Lung (tissue), 12 donors: ENCODE data around the gene GATAD2A. TPM values are rescaled to one million over a fixed set of nuclear protein-coding genes. Genes with fewer than 3 reads are reported as not detected.

Source experiments
- ATAC-seq: fragments of 200-7000 bp; cut with Tn5 transposase; one replicate; pipeline ENCODE4 v1.9.1; 2020; ENCODE audit warnings: moderate number of reproducible peaks; ENCODE audit not compliant: insufficient read depth, low FRiP score
- DNase-seq, 3 donors: peaks; one replicate each; pipeline ENCODE4 v3.0.0-alpha.2; 2013 to 2017
- H3K27ac ChIP-seq, 2 donors: one replicate each; pipeline ENCODE4 v1.5.1; 2013; ENCODE audit warnings: mild to moderate bottlenecking in 2 of 2, moderate library complexity in 2 of 2, control low read depth in 1 of 2, inconsistent platforms in 1 of 2, low read depth in 1 of 2, low read length in 1 of 2
- H3K27me3 ChIP-seq, 3 donors: one replicate each; pipeline ENCODE4 v1.5.1; 2013; ENCODE audit warnings: low read length in 2 of 3; ENCODE audit not compliant: control insufficient read depth in 3 of 3, insufficient read depth in 3 of 3
- H3K36me3 ChIP-seq, 4 donors: one replicate each; pipeline ENCODE4 v1.5.1; 2013; ENCODE audit warnings: low read length in 4 of 4, mild to moderate bottlenecking in 1 of 4, moderate library complexity in 1 of 4; ENCODE audit not compliant: control insufficient read depth in 4 of 4, insufficient read depth in 4 of 4
- H3K4me1 ChIP-seq, 5 donors: one replicate each; pipeline ENCODE4 v1.5.1; 2013; ENCODE audit warnings: low read length in 5 of 5, mild to moderate bottlenecking in 2 of 5, moderate library complexity in 1 of 5; ENCODE audit not compliant: control insufficient read depth in 5 of 5, insufficient read depth in 5 of 5
- H3K4me3 ChIP-seq: one replicate; pipeline ENCODE4 v1.5.1; 2013; ENCODE audit warnings: mild to moderate bottlenecking, control low read depth, moderate library complexity
- H3K9ac ChIP-seq, 2 donors: one replicate each; pipeline ENCODE4 v1.5.1; 2013; ENCODE audit warnings: low read length in 2 of 2, control low read depth in 1 of 2; ENCODE audit not compliant: insufficient read depth in 1 of 2
- H3K9me3 ChIP-seq, 4 donors: one replicate each; pipeline ENCODE4 v1.5.1; 2013; ENCODE audit warnings: low read length in 3 of 4, mild to moderate bottlenecking in 1 of 4, moderate library complexity in 1 of 4; ENCODE audit not compliant: control insufficient read depth in 4 of 4, insufficient read depth in 3 of 4
- WGBS, 2 donors: extraction: QIAGEN DNeasy Blood & Tissue Kit; methylation state at CpG; one replicate each; pipeline ENCODE4 v1.1.7; 2013; 5-methylcytosine and 5-hydroxymethylcytosine counted together
- polyA plus RNA-seq, 2 donors: library from polyadenylated mRNA; stranded (reverse); fragments of 200-250 nt; gene quantifications; one replicate each; pipeline ENCODE4 v1.2.1, GENCODE V29; 2013
- total RNA-seq, 2 donors: library from RNA; depleted of rRNA in 1 of 2; stranded (reverse); fragments of >200 nt in 1 of 2; gene quantifications; one replicate each; pipeline ENCODE4 v1.2.1, GENCODE V29; 2014 to 2021
- TF ChIP-seq, protein P1 (sequence below): IDR thresholded peaks from 2 replicates; pipeline ENCODE4 v1.5.1; 2012; ENCODE audit warnings: mild to moderate bottlenecking; ENCODE audit errors: control extremely low read depth, extremely low read depth
- donor health status: control.
- donor health status: control.
- donor health status: Bipolar disorder and iron deficiency.
- donor health status: healthy.
- donor health status: DM: yes; HTN: yes; CAD: no.

The GATAD2A gene
- total and polyA plus RNA-seq, 4 donors = 30.6 to 93.7 (median 37.4) TPM

DNA sequence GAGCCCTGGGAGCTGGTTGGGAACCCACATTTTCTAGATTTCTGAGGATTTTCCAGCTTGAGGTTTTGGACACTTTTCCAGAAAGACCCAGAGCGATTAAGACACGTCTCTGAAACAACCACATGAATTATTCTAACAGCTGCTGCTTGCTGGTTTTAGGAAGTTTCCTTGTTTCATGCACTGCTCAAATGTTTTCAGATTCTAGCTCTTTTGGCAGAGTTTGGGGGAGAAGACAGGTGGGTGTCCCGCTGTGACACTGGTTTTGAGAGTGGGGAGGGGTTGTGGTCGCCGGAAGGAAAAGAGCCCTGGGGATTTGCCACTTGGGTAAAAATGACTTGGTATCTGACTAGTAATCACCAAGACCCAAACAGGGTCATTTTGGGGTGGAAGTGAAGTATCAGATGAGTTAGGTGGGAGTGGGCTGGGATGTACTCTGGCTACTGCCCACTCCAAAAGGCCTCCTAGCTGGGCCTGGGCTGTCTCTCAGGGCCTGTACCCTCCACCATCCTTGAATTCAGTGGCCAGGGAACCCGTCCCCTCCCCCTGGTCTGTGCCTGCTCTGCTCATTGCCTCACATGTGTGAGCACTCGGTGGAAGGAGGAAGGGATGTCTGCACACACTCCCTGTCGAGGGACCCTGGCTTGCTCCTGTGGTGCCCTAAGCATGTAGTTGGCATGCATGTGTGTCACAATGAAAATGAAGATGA, 13.2 kb downstream of the GATAD2A start:
- 21 to 56% methylated on average over 8 of the region's 8 CpGs for WGBS, 2 donors
- no peak overlapping the region for H3K9ac ChIP-seq
- H3K4me1 ChIP-seq = peaks cover 0 to 22% (median 6%) of the 10 kb centered on the region in 5 donors
- ATAC-seq (no peak), DNase-seq (no peak)
- H3K36me3 ChIP-seq = no peaks in the 10 kb centered on the region
- no peak overlapping the region for H3K4me3 ChIP-seq
- H3K27me3 ChIP-seq = no peaks in the 10 kb centered on the region
- TF ChIP-seq, protein P1, sequence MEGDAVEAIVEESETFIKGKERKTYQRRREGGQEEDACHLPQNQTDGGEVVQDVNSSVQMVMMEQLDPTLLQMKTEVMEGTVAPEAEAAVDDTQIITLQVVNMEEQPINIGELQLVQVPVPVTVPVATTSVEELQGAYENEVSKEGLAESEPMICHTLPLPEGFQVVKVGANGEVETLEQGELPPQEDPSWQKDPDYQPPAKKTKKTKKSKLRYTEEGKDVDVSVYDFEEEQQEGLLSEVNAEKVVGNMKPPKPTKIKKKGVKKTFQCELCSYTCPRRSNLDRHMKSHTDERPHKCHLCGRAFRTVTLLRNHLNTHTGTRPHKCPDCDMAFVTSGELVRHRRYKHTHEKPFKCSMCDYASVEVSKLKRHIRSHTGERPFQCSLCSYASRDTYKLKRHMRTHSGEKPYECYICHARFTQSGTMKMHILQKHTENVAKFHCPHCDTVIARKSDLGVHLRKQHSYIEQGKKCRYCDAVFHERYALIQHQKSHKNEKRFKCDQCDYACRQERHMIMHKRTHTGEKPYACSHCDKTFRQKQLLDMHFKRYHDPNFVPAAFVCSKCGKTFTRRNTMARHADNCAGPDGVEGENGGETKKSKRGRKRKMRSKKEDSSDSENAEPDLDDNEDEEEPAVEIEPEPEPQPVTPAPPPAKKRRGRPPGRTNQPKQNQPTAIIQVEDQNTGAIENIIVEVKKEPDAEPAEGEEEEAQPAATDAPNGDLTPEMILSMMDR = no peak
- H3K9me3 ChIP-seq = no peaks in the 10 kb centered on the region
- no peak overlapping the region for H3K27ac ChIP-seq

DNA sequence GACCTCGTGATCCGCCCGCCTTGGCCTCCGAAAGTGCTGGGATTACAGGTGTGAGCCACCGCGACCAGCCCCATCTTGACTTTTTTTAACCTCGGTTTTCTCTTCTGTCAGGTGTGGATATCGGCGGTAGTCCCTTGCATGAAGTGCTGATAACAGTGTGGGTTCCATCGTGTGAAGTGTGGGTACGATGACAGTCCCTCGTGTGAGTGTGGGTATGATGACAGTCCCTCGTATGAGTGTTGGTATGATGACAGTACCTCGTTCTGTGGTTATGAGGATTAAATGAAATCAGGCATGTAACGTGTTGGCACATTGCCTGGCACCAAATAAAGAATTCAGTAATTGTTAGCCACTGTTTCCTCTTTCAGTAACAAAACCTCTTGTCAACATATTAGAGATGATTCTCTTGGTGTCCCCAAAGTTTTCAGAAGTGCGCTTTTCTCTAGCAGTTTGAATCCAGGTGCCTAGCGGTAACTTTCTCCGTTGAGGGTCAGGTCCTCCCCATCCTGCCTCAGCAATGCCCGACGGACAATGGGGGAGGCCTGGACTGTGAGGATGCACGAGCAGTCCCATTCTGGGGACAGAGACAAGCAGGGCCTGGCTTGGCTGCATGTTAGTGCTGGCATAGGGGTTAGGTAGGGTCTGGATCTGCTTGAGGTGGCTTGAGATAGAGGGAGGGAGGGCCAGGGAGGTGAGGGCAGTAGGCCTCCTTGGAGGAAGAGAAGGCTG, 15.3 kb downstream of the GATAD2A start:
- WGBS, 2 donors = 68 to 70% methylated on average over 21 of the region's 21 CpGs
- H3K27ac ChIP-seq = no peak overlapping the region
- no peak overlapping the region for H3K4me3 ChIP-seq
- peaks cover 0 to 21% (median 6%) of the 10 kb centered on the region in 5 donors for H3K4me1 ChIP-seq
- ATAC-seq (no peak), DNase-seq (no peak)
- no peaks in the 10 kb centered on the region for H3K36me3 ChIP-seq
- TF ChIP-seq, protein P1 = no peak
- no peaks in the 10 kb centered on the region for H3K27me3 ChIP-seq
- H3K9me3 ChIP-seq = no peaks in the 10 kb centered on the region
- no peak overlapping the region for H3K9ac ChIP-seq

DNA sequence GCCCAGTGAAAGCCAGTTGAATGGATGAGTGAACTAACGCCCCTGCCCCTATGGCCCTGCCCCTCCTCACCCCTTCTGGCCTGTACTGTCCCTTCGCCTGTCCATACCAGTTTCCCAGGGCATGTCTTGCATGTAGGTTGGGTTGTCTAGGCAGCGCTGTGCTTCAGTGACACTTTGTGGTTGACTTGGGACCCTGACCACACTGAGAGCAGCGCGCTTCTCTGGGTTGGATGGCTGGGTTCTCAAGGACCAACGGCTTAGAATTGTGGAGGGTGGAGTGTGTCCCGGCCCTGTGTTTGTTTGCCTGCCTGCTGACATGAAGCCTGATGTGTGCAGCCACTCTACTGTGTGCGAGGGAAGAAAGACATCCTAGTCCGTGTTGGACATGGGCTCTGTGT, 15.8 kb downstream of the GATAD2A start:
- no peak for DNase-seq
- H3K27ac ChIP-seq = no peak overlapping the region
- H3K36me3 ChIP-seq = no peaks in the 10 kb centered on the region
- H3K9ac ChIP-seq = no peak overlapping the region
- no peaks in the 10 kb centered on the region for H3K27me3 ChIP-seq
- WGBS, 2 donors = 88 to 89% methylated on average over 9 of the region's 9 CpGs
- H3K4me1 ChIP-seq = peaks cover 0 to 18% (median 6%) of the 10 kb centered on the region in 5 donors
- TF ChIP-seq, protein P1 = no peak
- no peak for ATAC-seq
- H3K9me3 ChIP-seq = no peaks in the 10 kb centered on the region
- H3K4me3 ChIP-seq = no peak overlapping the region
